ENCODE measurements around the gene FANK1.

FANK1 gene

GRCh38 chr10:125990974-125991373 is 94.6 kb downstream of the FANK1 start:
- H3K4me3 ChIP-seq (replicated peaks; ENCODE audit: insufficient read depth, low read length): no peak overlapping the region
- no peaks in the 10 kb centered on the region for H3K27me3 ChIP-seq (ENCODE audit: insufficient read depth, poor library complexity, severe bottlenecking)
- DNase-seq (ENCODE audit: low read depth in 1 of 2, low spot score in 1 of 2): no peak
- no peak for TF ChIP-seq GABPA (IDR thresholded peaks at IDR 0.05; ENCODE audit: low read depth)
- TF ChIP-seq CTCF (IDR thresholded peaks at IDR 0.05; ENCODE audit: insufficient read depth, low read length): no peak
- TF ChIP-seq POLR2AphosphoS5 (IDR thresholded peaks at IDR 0.05; ENCODE audit: low read depth): no peak
- no peak for TF ChIP-seq SPI1 (IDR thresholded peaks at IDR 0.05; ENCODE audit: borderline replicate concordance, low read depth)
- TF ChIP-seq REST (IDR thresholded peaks at IDR 0.05; ENCODE audit: insufficient replicate concordance, low read depth): no peak
- no peak overlapping the region for H3K27ac ChIP-seq (replicated peaks)

- DNase-seq (ENCODE audit: low read depth in 1 of 2, low spot score in 1 of 2): no peak
- Histone ChIP-seq H3K27me3 (ENCODE audit: insufficient read depth, poor library complexity, severe bottlenecking) (no peaks in the 10 kb centered on the region), H3K4me3 (replicated peaks; ENCODE audit: insufficient read depth, low read length) (no peak overlapping the region), H3K27ac (replicated peaks) (no peak overlapping the region)
- TF ChIP-seq POLR2AphosphoS5 (IDR thresholded peaks at IDR 0.05; ENCODE audit: low read depth): no peak
Measured at GRCh38 chr10:125991392-125991791, 95.0 kb downstream of the FANK1 start.

- no peak for TF ChIP-seq CTCF (IDR thresholded peaks at IDR 0.05; ENCODE audit: insufficient read depth, low read length)
- TF ChIP-seq GABPA (IDR thresholded peaks at IDR 0.05; ENCODE audit: low read depth): no peak
- no peak for TF ChIP-seq POLR2AphosphoS5 (IDR thresholded peaks at IDR 0.05; ENCODE audit: low read depth)
- TF ChIP-seq REST (IDR thresholded peaks at IDR 0.05; ENCODE audit: insufficient replicate concordance, low read depth): no peak
- no peak for TF ChIP-seq SPI1 (IDR thresholded peaks at IDR 0.05; ENCODE audit: borderline replicate concordance, low read depth)
- no peak for DNase-seq (ENCODE audit: low read depth in 1 of 2, low spot score in 1 of 2)
- H3K4me3 ChIP-seq (replicated peaks; ENCODE audit: insufficient read depth, low read length): no peak overlapping the region
- no peak overlapping the region for H3K27ac ChIP-seq (replicated peaks)
- H3K27me3 ChIP-seq (ENCODE audit: insufficient read depth, poor library complexity, severe bottlenecking): no peaks in the 10 kb centered on the region
Measured at GRCh38 chr10:125992254-125992653, 95.9 kb downstream of the FANK1 start.

GRCh38 chr10:125994601-125995000 is 98.2 kb downstream of the FANK1 start:
- Histone ChIP-seq H3K4me3 (replicated peaks; ENCODE audit: insufficient read depth, low read length) (no peak overlapping the region), H3K27ac (replicated peaks) (no peak overlapping the region), H3K27me3 (ENCODE audit: insufficient read depth, poor library complexity, severe bottlenecking) (no peaks in the 10 kb centered on the region)
- TF ChIP-seq POLR2AphosphoS5 (IDR thresholded peaks at IDR 0.05; ENCODE audit: low read depth): no peak
- TF ChIP-seq REST (IDR thresholded peaks at IDR 0.05; ENCODE audit: insufficient replicate concordance, low read depth): no peak
- DNase-seq (ENCODE audit: low read depth in 1 of 2, low spot score in 1 of 2): no peak

Data from HL-60 (cell line).